ENCODE measurements around the gene CRHR1. TPM values are rescaled to one million over a fixed set of nuclear protein-coding genes. Genes with fewer than 3 reads are reported as not detected.

CRHR1 gene
- total RNA-seq, 5 donors from 2014 or later (not counting 1 experiment from before 2014, with no cell fraction given): not detected

- ATAC-seq (replicated peaks in 1 of 4) (no peak), DNase-seq (no peak)
- H3K27me3 ChIP-seq (replicated peaks in 1 of 2; ENCODE audit: control insufficient read depth in 2 of 2, extremely low read depth in 1 of 2, insufficient read depth in 2 of 2, low read length in 1 of 2): peaks cover 0 to 35% of the 10 kb centered on the region in 2 experiments
- WGBS (ENCODE audit: insufficient coverage): 89% methylated on average over 7 of the region's 16 CpGs
- ChIA-PET POLR2A (no interaction called here), CTCF (no interaction called here)
- peaks cover 0 to 11% of the 10 kb centered on the region in 2 experiments for H3K4me1 ChIP-seq (ENCODE audit: control insufficient read depth in 1 of 2, extremely low read depth in 1 of 2, insufficient read depth in 2 of 2, low read length in 2 of 2)
- Mint-ChIP-seq H3K27me3 (peaks cover 0 to 8% of the 10 kb centered on the region in 2 donors), H3K36me3 (no peaks in the 10 kb centered on the region), H3K27ac (peak overlapping the region in 1 of 2 donors; percentile 44), H3K9me3 (no peaks in the 10 kb centered on the region), H3K4me3 (no peak overlapping the region), H3K4me1 (peaks cover 0 to 18% (median 9%) of the 10 kb centered on the region in 3 donors)
- no peaks in the 10 kb centered on the region for H3K36me3 ChIP-seq (ENCODE audit: control insufficient read depth in 2 of 2, extremely low read depth in 1 of 2, insufficient read depth in 1 of 2, low read length in 1 of 2)
- H3K27ac ChIP-seq (ENCODE audit: low read length): no peak overlapping the region
- H3K4me3 ChIP-seq (ENCODE audit: control insufficient read depth in 1 of 2, extremely low read depth in 1 of 2, low read length in 1 of 2): no peak overlapping the region
- H3K9me3 ChIP-seq: no peaks in the 10 kb centered on the region
Measured at GRCh38 chr17:45826919-45827588, 42.9 kb downstream of the CRHR1 start.

- Mint-ChIP-seq H3K27ac (peak overlapping the region in 1 of 2 donors; percentile 47), H3K27me3 (peaks cover 0 to 8% of the 10 kb centered on the region in 2 donors)
Measured at GRCh38 chr17:45828171-45828570, 44.1 kb downstream of the CRHR1 start.

GRCh38 chr17:45828582-45829133 lies 44.5 kb downstream of the CRHR1 start:
- Histone ChIP-seq H3K27me3 (replicated peaks in 1 of 2; ENCODE audit: control insufficient read depth in 2 of 2, extremely low read depth in 1 of 2, insufficient read depth in 2 of 2, low read length in 1 of 2) (peaks cover 0 to 44% of the 10 kb centered on the region in 2 experiments), H3K4me1 (ENCODE audit: control insufficient read depth in 1 of 2, extremely low read depth in 1 of 2, insufficient read depth in 2 of 2, low read length in 2 of 2) (peaks cover 0 to 11% of the 10 kb centered on the region in 2 experiments), H3K27ac (ENCODE audit: low read length) (no peak overlapping the region), H3K4me3 (ENCODE audit: control insufficient read depth in 1 of 2, extremely low read depth in 1 of 2, low read length in 1 of 2) (no peak overlapping the region), H3K36me3 (ENCODE audit: control insufficient read depth in 2 of 2, extremely low read depth in 1 of 2, insufficient read depth in 1 of 2, low read length in 1 of 2) (no peaks in the 10 kb centered on the region), H3K9me3 (no peaks in the 10 kb centered on the region)
- no peak for DNase-seq
- Mint-ChIP-seq H3K4me1 (peaks cover 0 to 18% (median 11%) of the 10 kb centered on the region in 3 donors), H3K9me3 (no peaks in the 10 kb centered on the region), H3K27ac (no peak overlapping the region), H3K4me3 (no peak overlapping the region), H3K27me3 (peaks cover 0 to 9% of the 10 kb centered on the region in 2 donors), H3K36me3 (no peaks in the 10 kb centered on the region)
- ChIA-PET POLR2A (no interaction called here), CTCF (interaction anchor here in 1 of 2 donors (0.7 kb wide), 1 partner anchor 14 kb away, joined by 3 read pairs; no protein-coding TSS in a partner anchor)
- WGBS (ENCODE audit: insufficient coverage): 77% methylated on average over 14 of the region's 15 CpGs
- ATAC-seq (replicated peaks in 1 of 4): no peak

More at GRCh38 chr17:45828171-45828570, 44.1 kb downstream of the CRHR1 start:
- POLR2A ChIA-PET: interaction anchor here in 1 of 2 donors (0.5 kb wide), 1 partner anchor 200 kb away, joined by 3 read pairs; no protein-coding TSS in a partner anchor
- CTCF ChIA-PET: interaction anchor here in 1 of 2 donors (0.8 kb wide), 1 partner anchor 188 kb away, joined by 3 read pairs; no protein-coding TSS in a partner anchor
- no peaks in the 10 kb centered on the region for H3K36me3 Mint-ChIP-seq
- no peak overlapping the region for H3K4me3 ChIP-seq (ENCODE audit: control insufficient read depth in 1 of 2, extremely low read depth in 1 of 2, low read length in 1 of 2)
- peaks cover 0 to 15% of the 10 kb centered on the region in 2 experiments for H3K4me1 ChIP-seq (ENCODE audit: control insufficient read depth in 1 of 2, extremely low read depth in 1 of 2, insufficient read depth in 2 of 2, low read length in 2 of 2)
- peaks cover 0 to 44% of the 10 kb centered on the region in 2 experiments for H3K27me3 ChIP-seq (replicated peaks in 1 of 2; ENCODE audit: control insufficient read depth in 2 of 2, extremely low read depth in 1 of 2, insufficient read depth in 2 of 2, low read length in 1 of 2)
- no peaks in the 10 kb centered on the region for H3K9me3 ChIP-seq
- H3K27ac ChIP-seq (ENCODE audit: low read length): no peak overlapping the region
- no peak overlapping the region for H3K4me3 Mint-ChIP-seq
- no peaks in the 10 kb centered on the region for H3K9me3 Mint-ChIP-seq
- ATAC-seq (replicated peaks in 1 of 4): no peak
- 60% methylated on average over 6 of the region's 9 CpGs for WGBS (ENCODE audit: insufficient coverage)
- no peaks in the 10 kb centered on the region for H3K36me3 ChIP-seq (ENCODE audit: control insufficient read depth in 2 of 2, extremely low read depth in 1 of 2, insufficient read depth in 1 of 2, low read length in 1 of 2)
- no peak for DNase-seq
- peaks cover 0 to 18% (median 11%) of the 10 kb centered on the region in 3 donors for H3K4me1 Mint-ChIP-seq

GRCh38 chr17:45833920-45834319 lies 49.8 kb downstream of the CRHR1 start:
- Mint-ChIP-seq H3K4me3 (no peak overlapping the region), H3K27ac (no peak overlapping the region), H3K27me3 (peaks cover 4 to 6% of the 10 kb centered on the region in 2 donors), H3K4me1 (peaks cover 0 to 3% (median 2%) of the 10 kb centered on the region in 3 donors), H3K36me3 (no peaks in the 10 kb centered on the region), H3K9me3 (no peaks in the 10 kb centered on the region)
- H3K36me3 ChIP-seq (ENCODE audit: control insufficient read depth in 2 of 2, extremely low read depth in 1 of 2, insufficient read depth in 1 of 2, low read length in 1 of 2): no peaks in the 10 kb centered on the region
- ATAC-seq (replicated peaks in 1 of 4) (no peak), DNase-seq (no peak)
- CTCF ChIA-PET: no interaction called here
- H3K4me3 ChIP-seq (ENCODE audit: control insufficient read depth in 1 of 2, extremely low read depth in 1 of 2, low read length in 1 of 2): no peak overlapping the region
- peaks cover 0 to 4% of the 10 kb centered on the region in 2 experiments for H3K4me1 ChIP-seq (ENCODE audit: control insufficient read depth in 1 of 2, extremely low read depth in 1 of 2, insufficient read depth in 2 of 2, low read length in 2 of 2)
- H3K27ac ChIP-seq (ENCODE audit: low read length): no peak overlapping the region
- no peaks in the 10 kb centered on the region for H3K9me3 ChIP-seq
- WGBS (ENCODE audit: insufficient coverage): no CpG with 5 or more reads among the region's 6 CpGs
- H3K27me3 ChIP-seq (replicated peaks in 1 of 2; ENCODE audit: control insufficient read depth in 2 of 2, extremely low read depth in 1 of 2, insufficient read depth in 2 of 2, low read length in 1 of 2): peaks cover 0 to 50% of the 10 kb centered on the region in 2 experiments
- POLR2A ChIA-PET: no interaction called here

GRCh38 chr17:45834471-45835396 lies 50.6 kb downstream of the CRHR1 start:
- no peaks in the 10 kb centered on the region for H3K9me3 Mint-ChIP-seq
- Histone ChIP-seq H3K27me3 (replicated peaks in 1 of 2; ENCODE audit: control insufficient read depth in 2 of 2, extremely low read depth in 1 of 2, insufficient read depth in 2 of 2, low read length in 1 of 2) (peaks cover 0 to 47% of the 10 kb centered on the region in 2 experiments), H3K27ac (ENCODE audit: low read length) (no peak overlapping the region), H3K4me1 (ENCODE audit: control insufficient read depth in 1 of 2, extremely low read depth in 1 of 2, insufficient read depth in 2 of 2, low read length in 2 of 2) (peaks cover 0 to 4% of the 10 kb centered on the region in 2 experiments), H3K9me3 (no peaks in the 10 kb centered on the region), H3K36me3 (ENCODE audit: control insufficient read depth in 2 of 2, extremely low read depth in 1 of 2, insufficient read depth in 1 of 2, low read length in 1 of 2) (no peaks in the 10 kb centered on the region), H3K4me3 (ENCODE audit: control insufficient read depth in 1 of 2, extremely low read depth in 1 of 2, low read length in 1 of 2) (no peak overlapping the region)
- H3K4me1 Mint-ChIP-seq: peaks cover 0 to 3% (median 0%) of the 10 kb centered on the region in 3 donors
- no peak overlapping the region for H3K4me3 Mint-ChIP-seq
- CTCF ChIA-PET: interaction anchor here in 1 of 2 donors (0.7 kb wide), 1 partner anchor 194 kb away, joined by 3 read pairs; no protein-coding TSS in a partner anchor
- POLR2A ChIA-PET: no interaction called here
- H3K27me3 Mint-ChIP-seq: peaks cover 4 to 6% of the 10 kb centered on the region in 2 donors
- DNase-seq: no peak
- ATAC-seq (replicated peaks in 1 of 4): no peak
- H3K36me3 Mint-ChIP-seq: no peaks in the 10 kb centered on the region
- H3K27ac Mint-ChIP-seq: no peak overlapping the region
- WGBS (ENCODE audit: insufficient coverage): 85% methylated on average over 15 of the region's 26 CpGs

GRCh38 chr17:45835481-45835880 lies 51.4 kb downstream of the CRHR1 start:
- no peak overlapping the region for H3K27ac ChIP-seq (ENCODE audit: low read length)
- CTCF ChIA-PET: no interaction called here
- no peak overlapping the region for H3K4me3 ChIP-seq (ENCODE audit: control insufficient read depth in 1 of 2, extremely low read depth in 1 of 2, low read length in 1 of 2)
- POLR2A ChIA-PET: no interaction called here
- Mint-ChIP-seq H3K4me1 (peaks cover 0 to 3% (median 0%) of the 10 kb centered on the region in 3 donors), H3K4me3 (no peak overlapping the region), H3K27me3 (peaks cover 4% of the 10 kb centered on the region in 2 donors), H3K27ac (no peak overlapping the region), H3K9me3 (no peaks in the 10 kb centered on the region), H3K36me3 (no peaks in the 10 kb centered on the region)
- DNase-seq: no peak
- 81% methylated on average over 3 of the region's 5 CpGs for WGBS (ENCODE audit: insufficient coverage)
- H3K27me3 ChIP-seq (replicated peaks in 1 of 2; ENCODE audit: control insufficient read depth in 2 of 2, extremely low read depth in 1 of 2, insufficient read depth in 2 of 2, low read length in 1 of 2): peaks cover 0 to 48% of the 10 kb centered on the region in 2 experiments
- H3K9me3 ChIP-seq: no peaks in the 10 kb centered on the region
- H3K36me3 ChIP-seq (ENCODE audit: control insufficient read depth in 2 of 2, extremely low read depth in 1 of 2, insufficient read depth in 1 of 2, low read length in 1 of 2): no peaks in the 10 kb centered on the region
- ATAC-seq (replicated peaks in 1 of 4): no peak
- H3K4me1 ChIP-seq (ENCODE audit: control insufficient read depth in 1 of 2, extremely low read depth in 1 of 2, insufficient read depth in 2 of 2, low read length in 2 of 2): peaks cover 0 to 4% of the 10 kb centered on the region in 2 experiments
